Rectal smooth muscle tissue (tissue), 1 donor: ENCODE data around the gene GRID1.
"Not testable (repeated sequence)": the region's sequence is repeated elsewhere in the genome, so short reads cannot be mapped to it uniquely, and the experiment has no call there.

ENCODE experiments used
- H3K27ac ChIP-seq: one replicate; pipeline ENCODE4 v1.7.0; 2013; ENCODE audit warnings: low read depth, low read length, inconsistent platforms
- H3K27me3 ChIP-seq: one replicate; pipeline ENCODE4 v1.7.0; 2013; ENCODE audit warnings: low read length; ENCODE audit not compliant: control insufficient read depth, insufficient read depth
- H3K36me3 ChIP-seq: one replicate; pipeline ENCODE4 v1.7.0; 2013; ENCODE audit warnings: low read length; ENCODE audit not compliant: control insufficient read depth, insufficient read depth
- H3K4me1 ChIP-seq: one replicate; pipeline ENCODE4 v1.7.0; 2013; ENCODE audit warnings: low read length; ENCODE audit not compliant: control insufficient read depth, insufficient read depth
- H3K4me3 ChIP-seq: one replicate; pipeline ENCODE4 v1.7.0; 2013; ENCODE audit warnings: low read length
- H3K9ac ChIP-seq: one replicate; pipeline ENCODE4 v1.7.0; 2013; ENCODE audit warnings: low read length

GRID1 gene

DNA sequence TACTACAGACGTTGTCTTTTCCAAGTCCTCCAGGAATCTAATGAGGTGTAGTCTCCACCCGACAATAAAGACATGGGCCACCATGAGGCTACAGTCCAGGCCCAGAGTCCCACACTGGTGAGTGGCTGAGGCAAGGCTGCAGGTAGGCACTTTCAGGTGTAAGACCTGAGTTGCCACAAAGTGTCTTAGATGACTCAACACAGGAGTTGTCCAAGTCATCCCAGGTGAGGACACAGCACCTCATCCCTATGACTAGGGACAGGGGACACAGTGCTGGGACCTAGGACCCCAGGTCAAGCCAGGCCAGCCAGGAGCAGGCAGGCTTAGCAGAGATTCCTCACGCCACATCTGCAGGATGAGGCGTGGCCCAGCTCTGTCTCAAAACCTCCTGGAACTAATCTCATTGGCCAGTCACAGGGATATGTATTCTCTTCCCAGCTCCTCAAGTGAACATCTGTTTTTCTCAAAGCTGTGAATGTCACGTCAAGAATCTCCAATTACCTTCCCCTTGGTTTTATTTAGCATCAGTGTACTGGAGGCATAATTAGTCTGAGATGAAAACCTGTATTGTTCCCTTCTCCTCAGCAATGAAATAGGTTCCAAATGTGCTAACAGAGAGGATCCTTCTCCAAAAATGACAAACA, 254.6 kb downstream of the GRID1 start:
- Histone ChIP-seq H3K9ac (no peak overlapping the region), H3K36me3 (no peaks in the 10 kb centered on the region), H3K27ac (no peak overlapping the region), H3K4me1 (no peaks in the 10 kb centered on the region), H3K4me3 (no peak overlapping the region), H3K27me3 (no peaks in the 10 kb centered on the region)

DNA sequence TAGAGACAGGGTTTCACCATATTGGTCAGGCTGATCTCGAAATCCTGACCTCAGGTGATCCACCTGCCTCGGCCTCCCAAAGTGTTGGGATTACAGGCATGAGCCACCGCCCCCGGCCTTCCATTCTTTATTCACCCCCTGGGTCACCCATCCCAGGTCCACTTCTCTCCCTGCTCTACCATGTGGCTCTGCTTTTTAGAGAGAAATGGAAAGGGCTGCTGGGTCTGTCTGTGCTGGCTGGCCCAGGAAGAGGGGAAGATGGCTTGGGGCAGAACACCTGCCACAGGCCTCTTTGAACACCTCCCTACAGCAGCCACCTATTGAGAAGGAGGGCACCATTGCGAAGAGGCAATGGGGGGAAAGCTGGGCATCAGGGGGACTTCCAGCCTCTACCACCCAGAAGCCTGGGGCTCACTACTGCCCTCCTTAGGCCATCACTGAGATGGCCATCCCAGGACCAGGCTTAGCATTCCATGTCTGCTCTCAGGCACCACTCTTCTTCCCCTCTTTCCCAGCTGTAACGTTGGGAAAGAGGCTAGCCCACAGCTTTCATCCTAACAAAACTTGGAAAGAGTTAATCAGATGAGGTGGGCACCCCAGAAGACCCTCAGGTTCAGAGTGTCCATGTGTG, 256.3 kb downstream of the GRID1 start:
- no peaks in the 10 kb centered on the region for H3K27me3 ChIP-seq
- no peak overlapping the region for H3K4me3 ChIP-seq
- H3K4me1 ChIP-seq = no peaks in the 10 kb centered on the region

DNA sequence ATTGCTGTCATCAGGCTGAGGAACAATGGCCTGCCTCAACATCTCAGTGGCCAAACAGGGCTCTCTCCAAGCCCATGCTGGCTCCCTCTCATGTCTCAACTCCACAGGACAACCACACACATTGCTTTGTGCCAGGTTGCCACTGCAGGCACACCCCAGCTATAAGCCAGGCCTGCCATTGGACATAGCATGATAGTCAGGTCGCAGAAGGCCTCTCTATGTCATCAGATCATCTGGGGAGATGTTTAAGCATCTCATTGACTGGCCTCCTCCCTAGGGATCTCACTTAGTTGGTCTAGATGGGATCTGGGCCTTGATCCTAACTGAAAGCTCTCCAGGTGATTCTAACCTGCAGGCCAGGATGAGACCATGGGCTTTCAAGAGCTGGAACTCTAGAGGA, 257.2 kb downstream of the GRID1 start:
- H3K4me1 ChIP-seq = no peaks in the 10 kb centered on the region
- no peak overlapping the region for H3K4me3 ChIP-seq
- H3K27ac ChIP-seq = no peak overlapping the region
- H3K9ac ChIP-seq = no peak overlapping the region
- no peaks in the 10 kb centered on the region for H3K27me3 ChIP-seq
- H3K36me3 ChIP-seq = no peaks in the 10 kb centered on the region

More for the DNA sequence above, 256.3 kb downstream of the GRID1 start:
- Histone ChIP-seq H3K36me3 (no peaks in the 10 kb centered on the region), H3K27ac (no peak overlapping the region), H3K9ac (no peak overlapping the region)

DNA sequence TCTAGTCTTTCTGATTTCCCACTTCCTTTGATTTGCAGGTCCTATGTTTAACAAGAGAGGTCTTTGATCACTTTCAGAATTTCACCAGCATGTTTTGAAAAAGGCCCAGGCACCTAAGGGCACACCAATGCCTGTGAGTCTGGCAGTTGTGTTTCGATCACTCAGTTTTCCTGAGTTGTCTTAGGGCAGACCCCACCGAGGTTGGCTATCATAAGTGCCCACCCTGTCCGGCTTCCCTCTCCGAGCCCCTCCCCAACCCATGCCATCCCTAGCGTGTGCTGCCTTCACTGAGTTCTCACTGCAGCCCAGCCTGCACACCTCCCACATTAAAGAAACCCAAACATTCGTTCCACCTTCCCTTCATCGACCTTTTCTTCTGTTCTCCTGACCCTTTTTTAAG, 257.9 kb downstream of the GRID1 start:
- Histone ChIP-seq H3K4me3 (no peak overlapping the region), H3K9ac (no peak overlapping the region), H3K27me3 (no peaks in the 10 kb centered on the region), H3K36me3 (no peaks in the 10 kb centered on the region), H3K4me1 (no peaks in the 10 kb centered on the region), H3K27ac (no peak overlapping the region)

DNA sequence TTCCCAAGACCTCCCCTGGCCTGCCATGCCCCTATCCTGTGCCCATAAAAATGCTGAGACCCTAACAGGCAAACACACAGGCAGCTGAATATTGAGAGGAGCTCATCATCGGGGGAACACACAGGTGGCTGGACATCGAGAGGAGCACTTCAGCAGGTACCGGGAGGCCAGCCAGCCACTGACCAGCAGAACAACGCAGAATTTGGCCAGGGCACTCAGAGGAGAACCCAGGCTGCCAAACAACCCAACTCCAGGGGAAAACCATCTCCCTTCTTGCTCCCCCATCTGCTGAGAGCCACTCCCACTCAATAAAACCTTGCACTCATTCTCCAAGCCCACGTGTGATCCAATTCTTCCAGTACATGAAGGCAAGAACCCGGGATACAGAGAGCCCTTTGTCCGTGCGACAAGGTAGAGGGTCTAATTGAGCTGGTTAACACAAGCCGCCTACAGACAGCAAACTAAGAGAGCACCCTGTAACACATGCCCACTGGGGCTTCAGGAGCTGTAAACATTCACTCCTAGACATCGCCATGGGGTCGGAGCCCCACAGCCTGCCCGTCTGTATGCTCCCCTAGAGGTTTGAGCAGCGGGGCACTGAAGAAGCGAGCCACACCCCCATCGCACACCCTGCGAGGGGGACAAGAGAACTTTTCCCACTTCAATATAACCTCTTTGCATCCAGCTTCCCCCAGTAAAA, 258.8 kb downstream of the GRID1 start:
- not testable (repeated sequence) for H3K36me3 ChIP-seq, H3K27me3 ChIP-seq, H3K9ac ChIP-seq, H3K4me1 ChIP-seq, H3K27ac ChIP-seq, H3K4me3 ChIP-seq

DNA sequence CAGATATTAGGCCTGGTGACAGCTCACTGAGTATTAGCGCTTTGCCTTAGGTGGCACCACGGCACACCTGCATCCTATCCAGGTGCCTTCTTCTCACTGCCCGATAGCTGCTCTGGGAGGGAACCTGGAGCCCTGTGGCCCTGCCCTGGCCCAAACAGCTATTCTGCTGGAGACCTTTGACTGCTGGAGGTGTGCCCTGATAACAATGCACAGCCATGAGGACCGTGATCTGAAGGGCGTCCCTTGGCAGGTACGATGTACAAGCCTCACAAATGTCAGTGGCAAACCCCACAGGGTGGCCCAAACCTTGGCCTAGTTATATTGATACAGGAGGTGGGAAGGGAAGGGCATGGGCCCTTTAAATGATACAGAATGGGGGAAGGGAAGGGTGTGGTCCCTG, 259.5 kb downstream of the GRID1 start:
- no peaks in the 10 kb centered on the region for H3K4me1 ChIP-seq
- H3K27me3 ChIP-seq = no peaks in the 10 kb centered on the region
- H3K27ac ChIP-seq = no peak overlapping the region
- H3K4me3 ChIP-seq = no peak overlapping the region
- no peak overlapping the region for H3K9ac ChIP-seq
- no peaks in the 10 kb centered on the region for H3K36me3 ChIP-seq

DNA sequence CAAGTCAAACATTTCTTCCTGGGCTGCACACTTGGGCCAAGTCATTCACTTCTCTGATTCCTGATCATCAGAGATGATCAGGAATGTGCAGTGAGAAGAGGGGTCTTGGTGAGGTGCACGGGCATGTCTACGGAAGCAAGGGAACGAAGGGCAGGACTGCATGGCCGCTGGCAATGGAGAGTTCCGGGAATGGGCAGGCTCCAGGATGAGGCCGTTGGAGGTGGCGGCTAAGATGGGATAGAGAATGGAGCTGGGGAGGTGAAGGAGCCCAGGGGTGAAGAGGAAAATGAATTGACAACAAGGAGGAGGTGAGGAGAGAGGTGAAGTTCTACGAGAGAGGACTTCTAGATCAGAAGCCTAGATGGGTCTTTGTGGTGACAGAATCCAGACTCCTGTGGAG, 260.0 kb downstream of the GRID1 start:
- Histone ChIP-seq H3K4me3 (no peak overlapping the region), H3K4me1 (no peaks in the 10 kb centered on the region), H3K27ac (no peak overlapping the region), H3K27me3 (no peaks in the 10 kb centered on the region), H3K36me3 (no peaks in the 10 kb centered on the region), H3K9ac (no peak overlapping the region)

DNA sequence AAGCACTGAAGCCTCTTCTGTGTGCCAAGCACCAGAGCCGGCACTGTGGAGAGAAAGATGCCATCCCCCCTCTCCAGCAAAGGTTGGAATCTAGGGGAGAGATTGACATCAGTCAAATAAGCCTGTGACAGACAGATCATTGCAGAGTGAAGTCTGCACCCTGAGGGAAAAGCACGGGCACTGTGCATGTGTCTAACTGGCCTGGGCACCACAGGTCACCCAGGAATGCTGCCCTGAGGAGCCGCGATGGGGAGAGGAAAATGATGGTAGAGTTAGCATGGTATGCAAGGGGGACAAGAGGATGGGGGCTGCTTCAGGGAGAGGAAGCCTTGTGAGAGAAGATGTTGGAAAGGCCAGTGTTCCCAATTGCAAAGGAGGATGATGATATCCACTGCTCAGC, 261.0 kb downstream of the GRID1 start:
- no peaks in the 10 kb centered on the region for H3K36me3 ChIP-seq
- no peak overlapping the region for H3K9ac ChIP-seq
- no peak overlapping the region for H3K4me3 ChIP-seq
- no peaks in the 10 kb centered on the region for H3K27me3 ChIP-seq
- H3K27ac ChIP-seq = no peak overlapping the region
- H3K4me1 ChIP-seq = no peaks in the 10 kb centered on the region

DNA sequence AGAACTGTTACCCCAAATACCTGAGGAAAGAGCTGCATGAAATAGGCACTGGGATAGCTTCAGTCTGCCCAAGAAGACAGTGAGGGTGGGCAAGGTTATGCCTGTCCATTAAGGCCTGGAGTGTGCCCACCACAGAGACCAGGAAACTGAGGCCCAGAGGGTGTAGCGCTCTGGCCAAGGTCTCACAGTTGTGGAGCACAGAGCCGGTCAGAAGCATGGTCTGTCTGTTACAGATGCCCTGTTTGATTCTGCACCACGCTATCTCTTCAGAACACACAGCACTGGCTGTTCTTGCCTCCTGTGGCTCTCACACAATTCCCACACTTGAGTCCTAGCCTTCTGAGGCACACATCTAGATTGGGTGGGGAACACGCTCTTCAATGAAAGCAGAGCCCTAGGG, 261.4 kb downstream of the GRID1 start:
- Histone ChIP-seq H3K36me3 (no peaks in the 10 kb centered on the region), H3K27me3 (no peaks in the 10 kb centered on the region), H3K9ac (no peak overlapping the region), H3K27ac (no peak overlapping the region), H3K4me1 (no peaks in the 10 kb centered on the region), H3K4me3 (no peak overlapping the region)

DNA sequence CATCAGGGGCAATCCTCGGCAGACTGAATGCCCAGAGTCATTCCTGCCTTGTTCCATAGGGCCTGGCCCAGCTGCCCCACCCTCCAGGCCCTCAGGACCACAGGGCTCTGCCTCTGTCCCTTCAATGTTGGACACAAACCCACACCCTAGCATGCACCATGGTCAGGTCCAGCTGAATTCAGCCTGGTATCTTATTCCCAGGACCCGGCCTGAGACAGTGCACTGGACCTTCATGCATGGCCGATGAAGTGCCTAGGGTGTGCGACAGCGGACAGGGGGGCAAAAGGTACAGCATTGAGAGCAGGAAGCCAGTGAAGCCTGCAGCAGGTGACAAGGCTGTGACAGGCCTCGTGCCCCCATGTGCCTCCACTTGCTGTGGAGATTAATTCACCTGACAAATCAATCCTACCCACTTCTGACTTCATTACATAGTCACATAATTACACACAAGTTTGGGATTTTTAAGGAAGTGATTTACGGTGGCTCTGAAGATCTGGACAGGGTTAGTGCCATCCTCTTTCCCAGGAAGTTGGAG, 261.9 kb downstream of the GRID1 start:
- Histone ChIP-seq H3K36me3 (no peaks in the 10 kb centered on the region), H3K27ac (no peak overlapping the region), H3K27me3 (no peaks in the 10 kb centered on the region), H3K9ac (no peak overlapping the region), H3K4me3 (no peak overlapping the region), H3K4me1 (no peaks in the 10 kb centered on the region)

DNA sequence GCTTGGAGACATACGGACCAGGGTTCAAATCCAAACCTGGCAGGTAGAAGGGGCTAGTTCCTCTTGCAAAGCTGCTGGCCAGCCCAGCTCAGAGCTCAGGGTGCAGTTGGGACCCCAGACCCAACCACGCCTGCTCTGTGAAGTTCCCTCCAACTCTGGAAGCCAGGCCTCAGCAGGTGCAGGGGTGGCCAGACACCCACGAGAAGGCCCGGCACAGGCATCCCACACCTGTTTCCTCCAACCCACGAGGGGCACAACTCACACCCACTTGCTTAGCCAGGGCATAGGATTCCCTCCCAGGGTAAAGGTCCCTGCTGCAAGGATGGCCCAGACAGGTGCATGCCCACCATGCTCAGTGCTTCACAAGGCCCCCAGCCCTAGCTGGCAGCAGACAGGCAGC, 262.4 kb downstream of the GRID1 start:
- no peaks in the 10 kb centered on the region for H3K27me3 ChIP-seq
- H3K4me3 ChIP-seq = no peak overlapping the region
- H3K36me3 ChIP-seq = no peaks in the 10 kb centered on the region
- no peaks in the 10 kb centered on the region for H3K4me1 ChIP-seq
- H3K9ac ChIP-seq = no peak overlapping the region
- no peak overlapping the region for H3K27ac ChIP-seq

DNA sequence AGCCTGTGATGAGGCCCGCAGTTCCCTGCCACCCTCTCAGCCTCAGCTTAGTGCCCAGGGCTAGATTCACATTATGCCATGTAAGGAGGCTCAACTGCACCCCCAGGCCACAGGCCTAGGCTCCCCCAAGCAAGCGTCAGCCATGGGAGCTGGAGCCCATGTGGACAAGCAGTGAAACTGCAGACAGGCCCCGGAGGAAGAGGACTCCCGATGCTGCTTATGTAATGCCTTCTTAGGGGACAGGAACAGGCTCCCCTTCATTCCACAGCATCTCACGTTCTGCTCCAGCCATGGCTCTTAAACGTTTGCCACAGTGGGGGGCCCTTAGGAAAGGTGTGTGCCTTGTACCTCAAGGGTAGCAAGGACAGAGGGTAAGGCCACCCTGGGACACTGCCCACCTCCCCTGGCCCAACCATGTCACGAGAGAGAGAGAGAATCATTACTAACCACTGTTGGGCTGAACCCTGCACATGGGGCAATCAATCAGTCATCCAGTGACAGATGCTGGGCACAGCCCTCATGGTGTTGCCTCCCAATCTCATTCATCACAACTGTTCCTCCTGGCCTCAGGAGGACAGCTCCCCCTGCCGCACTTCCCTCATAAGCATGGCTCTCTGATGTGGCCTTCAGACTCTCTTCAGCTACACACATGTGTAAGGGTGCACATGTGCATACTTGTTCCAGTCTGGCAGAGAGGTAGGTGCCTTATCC, 263.0 kb downstream of the GRID1 start:
- Histone ChIP-seq H3K4me3 (no peak overlapping the region), H3K27ac (no peak overlapping the region), H3K4me1 (no peaks in the 10 kb centered on the region), H3K9ac (no peak overlapping the region), H3K36me3 (no peaks in the 10 kb centered on the region), H3K27me3 (no peaks in the 10 kb centered on the region)
